Vagina (tissue), 2 donors: Measurements from ENCODE around the gene DIS3L. TPM values are rescaled to one million over a fixed set of nuclear protein-coding genes. Genes with fewer than 3 reads are reported as not detected.
"Not testable (repeated sequence)": the region's sequence is repeated elsewhere in the genome, so short reads cannot be mapped to it uniquely, and the experiment has no call there.

Experiments used
- DNase-seq, 2 donors: peaks; one replicate each; pipeline ENCODE4 v3.0.0-alpha.2; 2017; ENCODE audit errors: extremely low spot score in 2 of 2
- H3K27ac ChIP-seq: fragments of 200-600 bp; sonication (generic); one replicate; pipeline ENCODE4 v1.5.1; 2019
- H3K27me3 ChIP-seq: fragments of 200-600 bp; sonication (generic); one replicate; pipeline ENCODE4 v1.5.1; 2019
- H3K36me3 ChIP-seq, 2 donors: fragments of 200-600 bp; sonication (generic); one replicate each; pipeline ENCODE4 v1.5.1; 2017 to 2019
- H3K4me1 ChIP-seq: fragments of 200-600 bp; sonication (generic); one replicate; pipeline ENCODE4 v1.5.1; 2019
- H3K4me3 ChIP-seq, 2 donors: fragments of 200-600 bp; sonication (generic); 1 replicate in 1 of 2; 2 replicates in 1 of 2; pipeline ENCODE4 v1.5.1; 2016 to 2019
- H3K9me3 ChIP-seq: fragments of 200-600 bp; sonication (generic); one replicate; pipeline ENCODE4 v1.5.1; 2019
- POLR2A ChIP-seq, 2 donors: fragments of 450-650 bp; IDR thresholded peaks; one replicate each; pipeline ENCODE4 v1.6.1; 2017; ENCODE audit warnings: antibody characterized with exemption in 2 of 2, mild to moderate bottlenecking in 2 of 2, moderate library complexity in 2 of 2
- POLR2AphosphoS5 ChIP-seq, 2 donors: sonication (generic); formaldehyde crosslinking; IDR thresholded peaks; one replicate each; pipeline ENCODE4 v1.9.0; 2017; ENCODE audit warnings: antibody characterized with exemption in 2 of 2, mild to moderate bottlenecking in 2 of 2, low read depth in 1 of 2; ENCODE audit not compliant: insufficient read depth in 1 of 2
- intact Hi-C: fragments of 100-400 bp; cut with DNase I; formaldehyde crosslinking; loops from one replicate; pipeline ENCODE4 v1.15.1; 2023
- total RNA-seq: library from RNA; depleted of rRNA; stranded (reverse); fragments of >200 nt; gene quantifications from one replicate; pipeline ENCODE4 v1.2.3, GENCODE V29; 2016
- TF ChIP-seq, protein P1 (sequence below), 3 experiments: fragments of 450-650 bp in 2 of 3; fragments of 200-600 bp in 1 of 3; sonication (generic) in 1 of 3; IDR thresholded peaks; one replicate each; pipeline ENCODE4 v1.5.1; 2017 to 2019; ENCODE audit warnings: antibody characterized with exemption in 3 of 3, mild to moderate bottlenecking in 2 of 3, moderate library complexity in 2 of 3

Gene DIS3L
- total RNA-seq, 1 donor from 2014 or later, result 20.9 TPM

DNA sequence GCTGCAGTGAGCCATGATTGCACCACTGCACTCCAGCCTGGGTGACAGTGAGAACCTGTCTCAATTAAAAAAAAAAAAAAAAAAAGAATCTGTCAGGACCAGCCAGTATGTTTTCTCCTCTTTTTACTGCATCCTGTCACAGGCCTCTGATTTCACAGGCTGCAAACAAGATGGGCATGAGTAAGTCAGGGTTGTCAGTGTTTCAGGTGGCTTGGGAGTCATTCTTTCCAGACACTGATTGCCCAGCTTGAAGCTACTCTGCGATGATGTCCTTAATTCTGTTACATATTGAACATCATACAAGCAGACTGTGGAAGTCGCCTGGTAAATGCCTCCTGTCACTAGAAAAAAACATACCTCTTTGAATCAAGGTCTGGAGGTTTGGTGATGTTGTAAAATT is 18.8 kb downstream of the DIS3L start:
- H3K36me3 ChIP-seq, result peaks cover 0 to 70% of the 10 kb centered on the region in 2 donors
- H3K4me1 ChIP-seq, result no peaks in the 10 kb centered on the region
- no peaks in the 10 kb centered on the region for H3K9me3 ChIP-seq
- intact Hi-C loops, result no loop called here
- H3K27me3 ChIP-seq, result no peaks in the 10 kb centered on the region
- H3K4me3 ChIP-seq, result no peak overlapping the region
- DNase-seq, result no peak
- no peak overlapping the region for H3K27ac ChIP-seq
- TF ChIP-seq POLR2A (IDR thresholded peaks at IDR 0.05), result no peak

DNA sequence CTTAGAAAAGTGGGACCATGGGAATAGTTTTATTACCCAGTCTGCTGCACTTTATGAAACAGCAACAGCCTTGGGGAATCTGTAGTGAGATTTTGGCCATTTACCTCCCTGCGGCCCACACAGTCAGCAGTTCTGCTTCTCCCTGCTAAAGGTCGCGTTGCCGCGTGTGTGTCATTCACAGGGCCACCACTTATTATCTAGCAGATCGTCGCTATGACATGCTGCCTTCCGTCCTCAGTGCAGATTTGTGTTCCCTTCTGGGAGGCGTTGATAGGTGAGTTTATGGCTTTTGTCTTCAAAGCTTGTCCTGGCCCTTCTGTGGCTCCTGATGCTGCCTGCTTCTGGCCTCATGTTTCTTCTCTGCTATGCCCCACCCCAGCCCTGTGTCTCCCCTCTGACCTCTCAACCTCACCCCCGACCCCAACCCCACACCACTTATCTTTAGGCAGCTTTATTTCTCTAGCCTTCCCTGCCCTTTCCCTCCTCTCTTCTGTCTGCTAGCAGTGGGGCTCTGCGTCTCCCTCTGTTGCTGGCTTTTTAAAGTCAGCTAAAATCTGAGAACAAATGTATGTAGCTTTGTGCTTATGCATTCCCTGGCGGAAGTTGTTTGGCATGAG is 30.1 kb downstream of the DIS3L start:
- intact Hi-C loops, result no loop called here
- H3K27me3 ChIP-seq, result no peaks in the 10 kb centered on the region
- H3K36me3 ChIP-seq, result peaks cover 0 to 57% of the 10 kb centered on the region in 2 donors
- no peak overlapping the region for H3K4me3 ChIP-seq
- H3K9me3 ChIP-seq, result no peaks in the 10 kb centered on the region
- TF ChIP-seq, protein P1, sequence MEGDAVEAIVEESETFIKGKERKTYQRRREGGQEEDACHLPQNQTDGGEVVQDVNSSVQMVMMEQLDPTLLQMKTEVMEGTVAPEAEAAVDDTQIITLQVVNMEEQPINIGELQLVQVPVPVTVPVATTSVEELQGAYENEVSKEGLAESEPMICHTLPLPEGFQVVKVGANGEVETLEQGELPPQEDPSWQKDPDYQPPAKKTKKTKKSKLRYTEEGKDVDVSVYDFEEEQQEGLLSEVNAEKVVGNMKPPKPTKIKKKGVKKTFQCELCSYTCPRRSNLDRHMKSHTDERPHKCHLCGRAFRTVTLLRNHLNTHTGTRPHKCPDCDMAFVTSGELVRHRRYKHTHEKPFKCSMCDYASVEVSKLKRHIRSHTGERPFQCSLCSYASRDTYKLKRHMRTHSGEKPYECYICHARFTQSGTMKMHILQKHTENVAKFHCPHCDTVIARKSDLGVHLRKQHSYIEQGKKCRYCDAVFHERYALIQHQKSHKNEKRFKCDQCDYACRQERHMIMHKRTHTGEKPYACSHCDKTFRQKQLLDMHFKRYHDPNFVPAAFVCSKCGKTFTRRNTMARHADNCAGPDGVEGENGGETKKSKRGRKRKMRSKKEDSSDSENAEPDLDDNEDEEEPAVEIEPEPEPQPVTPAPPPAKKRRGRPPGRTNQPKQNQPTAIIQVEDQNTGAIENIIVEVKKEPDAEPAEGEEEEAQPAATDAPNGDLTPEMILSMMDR (IDR thresholded peaks at IDR 0.05), result no peak
- no peaks in the 10 kb centered on the region for H3K4me1 ChIP-seq
- no peak for DNase-seq
- H3K27ac ChIP-seq, result no peak overlapping the region

DNA sequence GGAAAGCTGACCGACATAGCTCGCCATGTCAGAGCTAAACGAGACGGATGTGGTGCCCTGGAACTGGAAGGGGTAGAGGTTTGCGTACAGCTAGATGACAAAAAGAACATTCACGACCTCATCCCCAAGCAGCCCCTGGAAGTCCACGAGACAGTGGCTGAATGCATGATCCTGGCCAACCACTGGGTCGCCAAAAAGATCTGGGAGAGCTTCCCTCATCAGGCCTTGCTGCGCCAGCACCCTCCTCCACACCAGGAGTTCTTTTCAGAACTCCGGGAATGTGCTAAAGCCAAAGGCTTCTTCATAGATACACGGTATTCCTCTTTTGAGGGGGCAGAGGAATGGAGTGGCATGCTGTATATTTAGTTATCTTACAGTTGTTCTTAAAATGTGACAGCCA is 32.7 kb downstream of the DIS3L start:
- no peak for DNase-seq
- H3K9me3 ChIP-seq, result no peaks in the 10 kb centered on the region
- intact Hi-C loops, result no loop called here
- peaks cover 0 to 69% of the 10 kb centered on the region in 2 donors for H3K36me3 ChIP-seq
- no peak overlapping the region for H3K4me3 ChIP-seq
- TF ChIP-seq POLR2A (IDR thresholded peaks at IDR 0.05) (no peak), POLR2AphosphoS5 (IDR thresholded peaks at IDR 0.05; ENCODE audit: insufficient read depth in 1 of 2, low read depth in 1 of 2) (no peak)
- TF ChIP-seq, protein P1 (IDR thresholded peaks at IDR 0.05), result no peak
- no peaks in the 10 kb centered on the region for H3K27me3 ChIP-seq
- no peak overlapping the region for H3K27ac ChIP-seq
- no peaks in the 10 kb centered on the region for H3K4me1 ChIP-seq

DNA sequence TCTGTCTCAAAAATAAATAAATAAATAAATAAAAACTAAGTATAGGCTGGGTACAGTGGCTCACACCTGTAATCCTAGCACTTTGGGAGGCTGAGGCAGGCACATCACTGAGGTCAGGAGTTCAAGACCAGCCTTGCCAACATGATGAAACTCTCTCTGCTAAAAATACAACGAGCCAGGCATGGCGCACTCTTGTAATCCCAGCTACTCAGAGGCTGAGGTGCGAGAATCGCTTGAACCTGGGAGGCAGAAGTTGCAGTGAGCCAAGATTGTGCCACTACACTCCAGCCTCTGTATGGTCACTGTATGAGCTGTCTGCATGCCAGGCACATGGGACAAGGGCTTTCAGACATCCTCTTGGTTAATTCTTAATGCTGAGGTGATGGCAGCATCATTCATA is 34.4 kb downstream of the DIS3L start:
- intact Hi-C loops, result no loop called here
- no peak for DNase-seq
- H3K27ac ChIP-seq, result no peak overlapping the region
- no peak overlapping the region for H3K4me3 ChIP-seq
- TF ChIP-seq POLR2A (IDR thresholded peaks at IDR 0.05) (no peak), POLR2AphosphoS5 (IDR thresholded peaks at IDR 0.05; ENCODE audit: insufficient read depth in 1 of 2, low read depth in 1 of 2) (no peak)
- TF ChIP-seq, protein P1 (IDR thresholded peaks at IDR 0.05), result no peak
- H3K27me3 ChIP-seq, result no peaks in the 10 kb centered on the region
- no peaks in the 10 kb centered on the region for H3K9me3 ChIP-seq
- H3K36me3 ChIP-seq, result peaks cover 0 to 74% of the 10 kb centered on the region in 2 donors
- no peaks in the 10 kb centered on the region for H3K4me1 ChIP-seq

DNA sequence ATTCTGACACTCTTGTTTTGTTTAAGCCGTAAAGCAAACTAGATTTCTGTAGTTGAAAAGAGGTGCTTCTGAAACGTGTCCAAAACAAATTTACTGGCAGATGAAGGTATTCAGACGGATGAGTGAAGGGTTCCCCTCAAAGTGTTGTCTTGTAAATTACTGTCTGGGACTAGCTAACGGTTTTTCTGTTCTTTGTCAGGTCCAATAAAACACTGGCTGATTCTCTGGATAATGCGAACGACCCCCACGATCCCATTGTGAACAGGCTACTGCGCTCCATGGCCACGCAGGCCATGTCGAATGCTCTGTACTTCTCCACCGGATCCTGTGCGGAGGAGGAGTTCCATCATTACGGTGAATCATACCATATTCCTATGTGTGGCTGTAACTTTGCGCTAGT is 35.4 kb downstream of the DIS3L start:
- Histone ChIP-seq H3K27ac (no peak overlapping the region), H3K36me3 (peaks cover 0 to 75% of the 10 kb centered on the region in 2 donors), H3K4me1 (no peaks in the 10 kb centered on the region), H3K27me3 (no peaks in the 10 kb centered on the region), H3K9me3 (no peaks in the 10 kb centered on the region), H3K4me3 (no peak overlapping the region)
- TF ChIP-seq POLR2AphosphoS5 (IDR thresholded peaks at IDR 0.05; ENCODE audit: insufficient read depth in 1 of 2, low read depth in 1 of 2) (no peak), POLR2A (IDR thresholded peaks at IDR 0.05) (no peak)
- TF ChIP-seq, protein P1 (IDR thresholded peaks at IDR 0.05), result no peak
- intact Hi-C loops, result no loop called here
- DNase-seq, result no peak

DNA sequence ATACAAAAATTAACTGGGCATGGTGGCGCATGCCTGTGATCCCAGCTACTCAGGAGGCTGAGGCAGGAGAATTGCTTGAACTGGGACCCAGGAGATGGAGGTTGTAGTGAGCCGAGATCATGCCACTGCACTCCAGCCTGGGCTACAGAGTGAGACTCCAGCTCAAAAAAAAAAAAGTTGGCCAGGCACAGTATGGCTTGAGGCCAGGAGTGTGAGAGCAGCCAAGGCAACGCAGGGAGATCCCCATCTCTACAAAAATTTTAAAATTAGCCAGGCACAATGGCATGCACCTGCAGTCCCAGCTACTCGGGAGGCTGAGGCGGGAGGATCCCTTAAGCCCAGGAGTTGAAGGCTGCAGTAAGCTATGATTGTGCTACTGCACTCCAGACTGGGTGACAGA is 55.2 kb downstream of the DIS3L start:
- H3K27ac ChIP-seq, H3K9me3 ChIP-seq, H3K4me1 ChIP-seq, DNase-seq, intact Hi-C loops, H3K27me3 ChIP-seq, H3K4me3 ChIP-seq: not testable (repeated sequence)
- H3K36me3 ChIP-seq, result peaks cover 0 to 12% of the 10 kb centered on the region in 2 donors
